SK-N-SH (cell line): ENCODE results near the gene CLDN16.

Experiments
- CHD2 ChIP-seq: fragments of 150-350 bp; IDR thresholded peaks from 2 replicates; pipeline ENCODE4 v1.6.1; 2018; ENCODE audit warnings: low read length; ENCODE audit not compliant: partially characterized antibody
- MAX ChIP-seq: IDR thresholded peaks from 2 replicates; pipeline ENCODE4 v1.4.0; 2012; ENCODE audit warnings: low read depth
- MEF2A ChIP-seq: IDR thresholded peaks from 2 replicates; pipeline ENCODE4 v1.4.0; 2012; ENCODE audit warnings: low read depth, borderline replicate concordance
- MXI1 ChIP-seq: IDR thresholded peaks from 2 replicates; pipeline ENCODE4 v1.6.1; 2012; ENCODE audit warnings: mild to moderate bottlenecking, low read depth, low read length, improper control_type of control experiment
- POLR2AphosphoS5 ChIP-seq: IDR thresholded peaks from 2 replicates; pipeline ENCODE4 v1.6.1; 2012; ENCODE audit warnings: low read depth, low read length
- REST ChIP-seq: IDR thresholded peaks from 2 replicates; pipeline ENCODE4 v1.6.1; 2012; ENCODE audit warnings: mild to moderate bottlenecking, low read depth, low read length, moderate library complexity
- RFX5 ChIP-seq: IDR thresholded peaks from 2 replicates; pipeline ENCODE4 v1.6.1; 2012; ENCODE audit warnings: mild to moderate bottlenecking, improper control_type of control experiment, low read length
- SIN3A ChIP-seq: IDR thresholded peaks from 2 replicates; pipeline ENCODE4 v1.6.1; 2012; ENCODE audit warnings: low read depth, mild to moderate bottlenecking, low read length, moderate library complexity, borderline replicate concordance
- SMC3 ChIP-seq: IDR thresholded peaks from 2 replicates; pipeline ENCODE4 v1.6.1; 2012; ENCODE audit warnings: low read depth, low read length, improper control_type of control experiment
- TEAD4 ChIP-seq: IDR thresholded peaks from 2 replicates; pipeline ENCODE4 v1.4.0; 2012; ENCODE audit warnings: mild to moderate bottlenecking, borderline replicate concordance; ENCODE audit not compliant: insufficient read depth
- USF2 ChIP-seq: fragments of 150-350 bp; IDR thresholded peaks from 2 replicates; pipeline ENCODE4 v1.6.1; 2017; ENCODE audit warnings: antibody characterized with exemption, low read length, low read depth, borderline replicate concordance
- TF ChIP-seq, protein P1 (sequence below): fragments of 200-600 bp; sonication (generic); IDR thresholded peaks from 2 replicates; pipeline ENCODE4 v1.6.1; 2017; ENCODE audit warnings: antibody characterized with exemption, mild to moderate bottlenecking, moderate library complexity
- TF ChIP-seq, protein P2 (sequence below): IDR thresholded peaks from 2 replicates; pipeline ENCODE4; 2012
- TF ChIP-seq, protein P3 (sequence below): IDR thresholded peaks from 2 replicates; pipeline ENCODE4 v1.4.0; 2012; ENCODE audit warnings: low read depth, borderline replicate concordance

- TF ChIP-seq, protein P1, sequence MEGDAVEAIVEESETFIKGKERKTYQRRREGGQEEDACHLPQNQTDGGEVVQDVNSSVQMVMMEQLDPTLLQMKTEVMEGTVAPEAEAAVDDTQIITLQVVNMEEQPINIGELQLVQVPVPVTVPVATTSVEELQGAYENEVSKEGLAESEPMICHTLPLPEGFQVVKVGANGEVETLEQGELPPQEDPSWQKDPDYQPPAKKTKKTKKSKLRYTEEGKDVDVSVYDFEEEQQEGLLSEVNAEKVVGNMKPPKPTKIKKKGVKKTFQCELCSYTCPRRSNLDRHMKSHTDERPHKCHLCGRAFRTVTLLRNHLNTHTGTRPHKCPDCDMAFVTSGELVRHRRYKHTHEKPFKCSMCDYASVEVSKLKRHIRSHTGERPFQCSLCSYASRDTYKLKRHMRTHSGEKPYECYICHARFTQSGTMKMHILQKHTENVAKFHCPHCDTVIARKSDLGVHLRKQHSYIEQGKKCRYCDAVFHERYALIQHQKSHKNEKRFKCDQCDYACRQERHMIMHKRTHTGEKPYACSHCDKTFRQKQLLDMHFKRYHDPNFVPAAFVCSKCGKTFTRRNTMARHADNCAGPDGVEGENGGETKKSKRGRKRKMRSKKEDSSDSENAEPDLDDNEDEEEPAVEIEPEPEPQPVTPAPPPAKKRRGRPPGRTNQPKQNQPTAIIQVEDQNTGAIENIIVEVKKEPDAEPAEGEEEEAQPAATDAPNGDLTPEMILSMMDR, result no peak
- TF ChIP-seq, protein P2, sequence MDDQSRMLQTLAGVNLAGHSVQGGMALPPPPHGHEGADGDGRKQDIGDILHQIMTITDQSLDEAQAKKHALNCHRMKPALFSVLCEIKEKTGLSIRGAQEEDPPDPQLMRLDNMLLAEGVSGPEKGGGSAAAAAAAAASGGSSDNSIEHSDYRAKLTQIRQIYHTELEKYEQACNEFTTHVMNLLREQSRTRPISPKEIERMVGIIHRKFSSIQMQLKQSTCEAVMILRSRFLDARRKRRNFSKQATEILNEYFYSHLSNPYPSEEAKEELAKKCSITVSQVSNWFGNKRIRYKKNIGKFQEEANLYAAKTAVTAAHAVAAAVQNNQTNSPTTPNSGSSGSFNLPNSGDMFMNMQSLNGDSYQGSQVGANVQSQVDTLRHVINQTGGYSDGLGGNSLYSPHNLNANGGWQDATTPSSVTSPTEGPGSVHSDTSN, result no peak
- TF ChIP-seq SMC3 (no peak), MEF2A (no peak), SIN3A (no peak), USF2 (no peak), POLR2AphosphoS5 (no peak), RFX5 (no peak), REST (no peak), MXI1 (no peak), TEAD4 (no peak), CHD2 (no peak), MAX (no peak)
- TF ChIP-seq, protein P3, sequence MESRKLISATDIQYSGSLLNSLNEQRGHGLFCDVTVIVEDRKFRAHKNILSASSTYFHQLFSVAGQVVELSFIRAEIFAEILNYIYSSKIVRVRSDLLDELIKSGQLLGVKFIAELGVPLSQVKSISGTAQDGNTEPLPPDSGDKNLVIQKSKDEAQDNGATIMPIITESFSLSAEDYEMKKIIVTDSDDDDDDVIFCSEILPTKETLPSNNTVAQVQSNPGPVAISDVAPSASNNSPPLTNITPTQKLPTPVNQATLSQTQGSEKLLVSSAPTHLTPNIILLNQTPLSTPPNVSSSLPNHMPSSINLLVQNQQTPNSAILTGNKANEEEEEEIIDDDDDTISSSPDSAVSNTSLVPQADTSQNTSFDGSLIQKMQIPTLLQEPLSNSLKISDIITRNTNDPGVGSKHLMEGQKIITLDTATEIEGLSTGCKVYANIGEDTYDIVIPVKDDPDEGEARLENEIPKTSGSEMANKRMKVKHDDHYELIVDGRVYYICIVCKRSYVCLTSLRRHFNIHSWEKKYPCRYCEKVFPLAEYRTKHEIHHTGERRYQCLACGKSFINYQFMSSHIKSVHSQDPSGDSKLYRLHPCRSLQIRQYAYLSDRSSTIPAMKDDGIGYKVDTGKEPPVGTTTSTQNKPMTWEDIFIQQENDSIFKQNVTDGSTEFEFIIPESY, result no peak
Observed at GRCh38 chr3:190455828-190456227, 67.9 kb downstream of the CLDN16 start.
